Measurements from ENCODE around the gene KLRG1. TPM values are rescaled to one million over a fixed set of nuclear protein-coding genes. Genes with fewer than 3 reads are reported as not detected.

Gene KLRG1
- total RNA-seq, 3 donors from 2014 or later (not counting 1 experiment from before 2014, with no cell fraction given): 76.3 to 165 (median 86.2) TPM

GRCh38 chr12:9034095-9034494 lies 44.7 kb downstream of the KLRG1 start:
- no peak for DNase-seq
- Histone ChIP-seq H3K4me3 (ENCODE audit: low read length) (no peak overlapping the region), H3K27me3 (ENCODE audit: control insufficient read depth, insufficient read depth, low read length) (no peaks in the 10 kb centered on the region), H3K36me3 (ENCODE audit: control insufficient read depth, insufficient read depth, low read length) (peaks cover 19% of the 10 kb centered on the region), H3K4me1 (ENCODE audit: control insufficient read depth, insufficient read depth, low read length) (peaks cover 50% of the 10 kb centered on the region), H3K9me3 (ENCODE audit: control insufficient read depth, insufficient read depth, low read length) (no peaks in the 10 kb centered on the region), H3K27ac (ENCODE audit: low read length) (no peak overlapping the region)
- no peak for ATAC-seq
- 93% methylated on average over 5 of the region's 6 CpGs for WGBS (ENCODE audit: insufficient coverage)
- Mint-ChIP-seq H3K9me3 (no peaks in the 10 kb centered on the region), H3K36me3 (peaks cover 11% of the 10 kb centered on the region), H3K27me3 (ENCODE audit: low read depth in 2 of 2) (no peaks in the 10 kb centered on the region), H3K4me3 (no peak overlapping the region), H3K4me1 (peaks cover 48 to 59% of the 10 kb centered on the region in 2 donors), H3K27ac (peak overlapping the region in 1 of 2 donors; percentile 55)
- intact Hi-C loops (cut with micrococcal nuclease): no loop called here
- TF ChIP-seq CTCF (IDR thresholded peaks at IDR 0.05): no peak

DNA sequence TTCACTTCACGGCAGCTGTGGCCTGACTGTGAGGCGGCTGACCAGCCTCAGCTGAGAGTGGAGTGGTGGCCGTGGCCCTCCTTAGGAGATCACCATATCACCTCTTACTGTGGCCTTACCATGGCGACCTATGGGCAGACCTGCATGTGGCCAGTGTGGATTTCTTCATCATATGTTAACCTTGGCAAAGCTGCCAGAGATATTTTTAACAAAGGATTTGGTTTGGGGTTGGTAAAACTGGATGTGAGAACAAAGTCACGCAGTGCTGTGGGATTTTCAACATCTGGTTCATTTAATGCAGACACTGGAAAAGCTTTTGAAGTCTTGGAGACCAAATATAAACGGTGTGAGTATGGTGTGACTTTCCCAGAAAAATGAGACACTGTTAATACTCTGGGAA lies 46.9 kb downstream of the KLRG1 start:
- Mint-ChIP-seq H3K27ac (peak overlapping the region in 1 of 2 donors; percentile 53), H3K36me3 (peaks cover 11% of the 10 kb centered on the region), H3K4me3 (no peak overlapping the region), H3K9me3 (no peaks in the 10 kb centered on the region), H3K27me3 (ENCODE audit: low read depth in 2 of 2) (no peaks in the 10 kb centered on the region), H3K4me1 (peaks cover 39 to 51% of the 10 kb centered on the region in 2 donors)
- H3K4me1 ChIP-seq (ENCODE audit: control insufficient read depth, insufficient read depth, low read length): peaks cover 29% of the 10 kb centered on the region
- 86% methylated on average over 6 of the region's 6 CpGs for WGBS (ENCODE audit: insufficient coverage)
- TF ChIP-seq CTCF (IDR thresholded peaks at IDR 0.05): no peak
- no peaks in the 10 kb centered on the region for H3K27me3 ChIP-seq (ENCODE audit: control insufficient read depth, insufficient read depth, low read length)
- no peak overlapping the region for H3K27ac ChIP-seq (ENCODE audit: low read length)
- no peak overlapping the region for H3K4me3 ChIP-seq (ENCODE audit: low read length)
- H3K9me3 ChIP-seq (ENCODE audit: control insufficient read depth, insufficient read depth, low read length): no peaks in the 10 kb centered on the region
- DNase-seq (no peak), ATAC-seq (no peak)
- intact Hi-C loops (cut with micrococcal nuclease): no loop called here
- peaks cover 15% of the 10 kb centered on the region for H3K36me3 ChIP-seq (ENCODE audit: control insufficient read depth, insufficient read depth, low read length)

GRCh38 chr12:9037431-9037830 lies 48.1 kb downstream of the KLRG1 start:
- Mint-ChIP-seq H3K36me3 (peaks cover 11% of the 10 kb centered on the region), H3K9me3 (no peaks in the 10 kb centered on the region), H3K27ac (peak overlapping the region in 1 of 2 donors; percentile 44), H3K4me3 (no peak overlapping the region), H3K4me1 (peaks cover 38 to 52% of the 10 kb centered on the region in 2 donors), H3K27me3 (ENCODE audit: low read depth in 2 of 2) (no peaks in the 10 kb centered on the region)
- H3K27me3 ChIP-seq (ENCODE audit: control insufficient read depth, insufficient read depth, low read length): no peaks in the 10 kb centered on the region
- ATAC-seq (no peak), DNase-seq (no peak)
- peaks cover 15% of the 10 kb centered on the region for H3K36me3 ChIP-seq (ENCODE audit: control insufficient read depth, insufficient read depth, low read length)
- peaks cover 25% of the 10 kb centered on the region for H3K4me1 ChIP-seq (ENCODE audit: control insufficient read depth, insufficient read depth, low read length)
- no peaks in the 10 kb centered on the region for H3K9me3 ChIP-seq (ENCODE audit: control insufficient read depth, insufficient read depth, low read length)
- intact Hi-C loops (cut with micrococcal nuclease): no loop called here
- no CpG with 5 or more reads among the region's 3 CpGs for WGBS (ENCODE audit: insufficient coverage)
- no peak overlapping the region for H3K4me3 ChIP-seq (ENCODE audit: low read length)
- TF ChIP-seq CTCF (IDR thresholded peaks at IDR 0.05): no peak
- no peak overlapping the region for H3K27ac ChIP-seq (ENCODE audit: low read length)

- peaks cover 10% of the 10 kb centered on the region for H3K36me3 ChIP-seq (ENCODE audit: control insufficient read depth, insufficient read depth, low read length)
- peak; percentile 90 for TF ChIP-seq CTCF (IDR thresholded peaks at IDR 0.05)
- intact Hi-C loops (cut with micrococcal nuclease): loop anchor here (1.0 to 2.0 kb wide), 4 partner anchors 51 to 149 kb away; partner anchors contain the start of genes KLRG1 and PHC1
- DNase-seq: peak in 1 of 2 donors; percentile 78
- H3K27me3 Mint-ChIP-seq (ENCODE audit: low read depth in 2 of 2): no peaks in the 10 kb centered on the region
- H3K4me3 ChIP-seq (ENCODE audit: low read length): no peak overlapping the region
- 28% methylated on average over 2 of the region's 3 CpGs for WGBS (ENCODE audit: insufficient coverage)
- no peaks in the 10 kb centered on the region for H3K9me3 ChIP-seq (ENCODE audit: control insufficient read depth, insufficient read depth, low read length)
- no peaks in the 10 kb centered on the region for H3K27me3 ChIP-seq (ENCODE audit: control insufficient read depth, insufficient read depth, low read length)
- no peaks in the 10 kb centered on the region for H3K9me3 Mint-ChIP-seq
- H3K4me1 Mint-ChIP-seq: peaks cover 22 to 49% of the 10 kb centered on the region in 2 donors
- no peak overlapping the region for H3K27ac ChIP-seq (ENCODE audit: low read length)
- H3K27ac Mint-ChIP-seq: peak overlapping the region; percentile 4 to 88
- H3K36me3 Mint-ChIP-seq: peaks cover 11% of the 10 kb centered on the region
- H3K4me1 ChIP-seq (ENCODE audit: control insufficient read depth, insufficient read depth, low read length): peaks cover 16% of the 10 kb centered on the region
- ATAC-seq: peak; percentile 86 to 99 (median 86)
- peak overlapping the region; percentile 65 for H3K4me3 Mint-ChIP-seq
Measured at GRCh38 chr12:9039397-9039977, 50.1 kb downstream of the KLRG1 start.

All from natural killer cell (primary cell).